Activated CD4-positive, alpha-beta T cell treated with anti-CD3 and anti-CD28 coated beads, Interleukin-2, amount 50 U/mL, for 1 hour (primary cell): ENCODE data around the gene PRKCZ.

Source experiments
- DNase-seq: peaks from one replicate; pipeline ENCODE4 v3.0.0-alpha.2; 2020

The PRKCZ gene

GRCh38 chr1:2163205-2163604 lies 113.0 kb downstream of the PRKCZ start:
- DNase-seq, result no peak

DNA sequence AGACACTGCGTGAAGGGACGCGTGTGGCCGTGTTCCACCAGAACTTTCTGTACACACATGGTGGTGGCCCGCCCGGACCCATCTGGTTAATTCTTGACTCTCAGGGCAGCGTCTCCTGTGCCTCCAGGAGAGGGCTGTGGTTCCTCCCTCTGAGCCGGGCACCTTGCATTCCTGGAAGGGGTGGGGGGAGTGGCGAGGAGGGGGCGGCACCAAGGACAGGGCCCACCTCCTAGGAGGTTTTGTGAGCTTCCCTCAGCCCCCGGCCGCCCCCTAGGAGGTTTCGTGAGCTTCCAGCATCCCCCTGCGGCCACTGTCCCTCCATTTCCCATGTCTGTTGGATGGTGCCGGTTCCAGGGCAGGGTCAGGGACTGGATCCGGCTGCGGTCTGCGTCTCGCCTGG lies 115.4 kb downstream of the PRKCZ start:
- no peak for DNase-seq

DNA sequence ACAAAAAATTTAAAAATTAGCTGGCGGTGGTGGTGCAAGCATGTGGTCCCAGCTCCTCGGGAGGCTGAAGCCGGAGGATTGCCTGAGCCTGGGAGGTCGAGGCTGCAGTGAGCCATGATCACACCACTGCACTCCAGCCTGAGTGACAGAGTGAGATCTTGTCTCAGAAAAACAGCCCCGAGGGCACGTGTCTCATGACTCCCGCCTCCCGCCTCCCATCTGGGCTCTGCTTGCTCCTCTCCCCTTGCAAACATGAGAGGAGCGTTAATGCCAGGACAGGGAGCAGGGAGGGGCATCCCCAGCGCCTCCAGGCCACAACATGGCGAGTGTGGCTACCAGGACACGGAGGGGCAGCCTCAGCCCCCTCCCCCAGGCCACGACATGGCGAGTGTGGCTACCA lies 116.0 kb downstream of the PRKCZ start:
- no peak for DNase-seq

DNA sequence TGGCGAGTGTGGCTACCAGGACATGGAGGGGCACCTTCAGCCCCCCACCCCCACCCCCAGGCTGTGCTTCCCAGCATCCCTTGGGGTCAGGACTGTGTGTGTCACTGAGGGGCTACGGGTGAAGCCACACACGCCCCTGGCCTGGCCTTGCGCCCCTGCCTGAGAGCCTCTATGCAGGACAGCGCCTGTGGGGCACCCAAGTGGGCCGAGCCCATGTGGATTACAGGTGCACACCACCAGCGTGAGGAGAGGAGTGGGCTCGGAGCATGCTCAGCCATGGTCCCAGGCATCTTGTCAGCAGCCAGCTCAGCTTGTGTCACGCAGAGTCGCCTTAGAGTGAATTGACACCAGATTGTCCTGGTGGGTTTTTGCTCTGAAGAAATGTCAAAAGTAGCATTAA lies 116.5 kb downstream of the PRKCZ start:
- DNase-seq, result no peak

- no peak for DNase-seq
Measured at GRCh38 chr1:2168090-2168489, 117.9 kb downstream of the PRKCZ start.

DNA sequence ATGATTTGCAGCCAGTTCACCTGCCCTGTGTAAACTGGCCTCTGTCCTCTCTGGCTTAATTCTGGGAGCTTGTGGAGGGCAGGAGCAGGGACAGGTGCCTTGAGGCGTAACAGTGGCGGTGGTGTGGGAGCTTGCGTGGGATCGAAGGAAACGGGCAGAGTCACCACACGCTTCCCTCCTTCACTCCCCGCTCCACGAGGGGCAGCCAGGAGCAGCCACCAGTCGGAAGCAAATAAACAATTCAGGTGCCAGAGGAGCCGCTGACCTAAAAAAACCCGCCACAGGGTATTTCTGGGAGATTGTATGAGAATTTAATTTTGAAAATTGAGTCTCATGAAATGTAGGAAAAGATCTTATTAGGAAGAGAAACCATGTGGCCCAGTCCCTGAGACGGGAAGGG lies 118.3 kb downstream of the PRKCZ start:
- DNase-seq, result no peak

DNA sequence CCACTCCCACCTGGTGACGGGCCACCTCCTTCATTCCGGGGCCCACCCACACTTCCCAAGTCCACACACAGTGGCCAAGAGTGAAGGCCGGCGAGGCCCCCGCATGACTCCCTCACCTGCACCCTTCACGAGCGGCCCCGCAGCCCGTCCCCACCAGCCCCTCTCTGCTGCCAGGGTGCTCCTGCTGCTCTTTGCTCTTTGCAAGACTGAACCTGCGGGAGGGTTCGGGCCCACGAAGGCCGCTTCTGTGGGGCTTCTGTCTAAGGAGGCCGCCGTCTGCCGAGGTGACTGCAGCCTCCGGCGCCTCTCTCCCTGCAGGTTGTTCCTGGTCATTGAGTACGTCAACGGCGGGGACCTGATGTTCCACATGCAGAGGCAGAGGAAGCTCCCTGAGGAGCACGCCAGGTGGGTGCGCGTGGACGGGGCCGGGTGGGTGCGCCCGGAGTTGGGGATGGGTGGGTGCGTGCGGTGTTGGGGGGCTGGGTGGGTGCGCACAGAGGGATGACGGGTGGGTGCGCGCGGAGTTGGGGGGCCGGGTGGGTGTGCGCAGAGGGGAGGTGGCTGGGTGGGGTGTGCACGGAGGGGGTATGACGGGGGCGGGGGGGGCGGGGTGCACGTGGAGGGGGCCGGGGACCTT lies 119.1 kb downstream of the PRKCZ start:
- no peak for DNase-seq

- no peak for DNase-seq
Measured at GRCh38 chr1:2170211-2170610, 120.0 kb downstream of the PRKCZ start.

- DNase-seq, result no peak
Measured at GRCh38 chr1:2172012-2172411, 121.8 kb downstream of the PRKCZ start.

DNA sequence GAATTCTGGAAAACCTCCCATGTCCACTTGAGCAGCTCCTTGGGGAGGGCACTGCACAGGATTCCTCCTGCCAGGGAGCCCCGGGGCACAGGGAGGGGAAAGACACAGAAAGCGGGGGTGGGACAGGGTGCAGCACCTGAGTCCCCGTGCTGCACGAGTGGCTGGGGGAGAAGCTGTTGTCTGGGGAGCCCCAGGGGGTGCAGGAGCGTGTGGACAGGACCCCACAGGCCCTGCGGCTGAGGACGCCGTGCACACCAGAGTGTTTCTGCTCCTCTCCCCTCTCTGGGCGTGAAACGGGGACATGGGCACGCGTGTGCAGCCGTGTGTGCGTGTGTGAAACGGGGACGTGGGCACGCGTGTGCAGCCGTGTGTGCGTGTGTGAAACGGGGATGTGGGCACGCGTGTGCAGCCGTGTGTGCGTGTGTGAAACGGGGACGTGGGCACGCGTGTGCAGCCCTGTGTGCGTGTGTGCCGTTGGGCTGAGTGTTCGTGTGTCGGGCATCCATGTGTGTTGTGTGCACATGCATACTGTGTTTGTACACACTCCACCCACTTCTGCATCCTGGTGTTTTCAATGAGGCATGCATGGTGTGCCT lies 122.4 kb downstream of the PRKCZ start:
- no peak for DNase-seq

- no peak for DNase-seq
Measured at GRCh38 chr1:2173546-2174347, 123.5 kb downstream of the PRKCZ start.

GRCh38 chr1:2174348-2175054 lies 124.3 kb downstream of the PRKCZ start:
- DNase-seq, result peak; percentile 29

- DNase-seq, result no peak
Measured at GRCh38 chr1:2175055-2175414, 124.8 kb downstream of the PRKCZ start.

DNA sequence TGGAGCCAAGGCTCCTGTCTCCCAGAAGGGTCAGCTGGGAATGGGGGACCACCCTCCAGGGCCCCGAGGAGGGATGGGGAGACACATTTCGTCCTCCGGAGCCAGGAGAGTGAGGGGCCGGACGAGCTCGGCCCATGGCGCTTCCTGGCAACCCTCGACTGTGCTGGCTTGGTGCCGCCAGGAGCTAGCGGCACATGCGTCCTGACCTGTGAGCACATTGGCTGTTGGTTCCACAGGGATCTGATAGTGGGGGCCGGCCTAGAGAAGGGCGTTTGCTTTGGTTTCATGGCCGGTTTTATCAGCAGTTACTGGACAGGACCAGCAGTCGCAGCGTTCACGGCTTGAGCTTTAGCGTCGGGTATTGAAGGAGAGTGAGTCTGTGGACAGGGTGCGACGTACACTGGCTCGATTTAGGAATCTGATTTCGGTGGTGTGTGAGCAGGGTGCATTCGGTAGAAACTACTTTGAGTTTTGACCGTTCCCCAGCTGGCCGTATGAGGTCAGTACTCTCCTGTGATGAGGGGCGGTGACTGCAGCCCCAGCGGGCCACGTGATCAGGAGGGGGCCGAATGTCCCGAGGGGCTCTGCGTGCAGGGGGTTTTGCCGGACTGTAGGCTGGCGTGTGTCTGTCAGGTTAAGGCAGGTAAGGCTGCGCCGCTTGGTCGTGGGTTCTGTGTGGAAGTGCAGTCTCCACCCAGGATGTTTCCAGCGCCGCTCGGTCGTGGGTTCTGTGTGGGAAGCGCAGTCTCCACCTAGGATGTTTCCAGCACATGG lies 125.7 kb downstream of the PRKCZ start:
- no peak for DNase-seq

GRCh38 chr1:2176615-2177014 lies 126.4 kb downstream of the PRKCZ start:
- DNase-seq, result no peak

DNA sequence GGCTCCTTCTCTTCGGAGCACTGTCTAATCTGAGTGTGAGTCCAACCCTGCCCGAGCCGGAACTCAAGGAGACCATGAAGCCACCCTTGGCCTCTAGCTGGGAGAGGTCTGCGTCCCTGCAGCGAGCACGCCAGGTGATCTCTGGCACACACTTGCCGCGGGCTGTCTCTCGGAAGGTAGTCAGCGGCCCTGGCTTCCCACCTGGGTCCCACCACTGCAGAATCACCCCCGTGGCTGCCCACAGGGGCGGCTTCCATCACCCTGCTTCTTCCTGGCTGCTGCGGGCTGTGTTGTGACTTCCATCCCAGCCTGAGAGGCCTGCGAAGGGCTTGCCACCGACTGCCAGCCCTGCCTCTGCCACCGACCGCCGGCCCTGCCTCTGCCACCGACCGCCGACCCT lies 127.3 kb downstream of the PRKCZ start:
- DNase-seq, result no peak

GRCh38 chr1:2177946-2178538 lies 127.8 kb downstream of the PRKCZ start:
- no peak for DNase-seq

DNA sequence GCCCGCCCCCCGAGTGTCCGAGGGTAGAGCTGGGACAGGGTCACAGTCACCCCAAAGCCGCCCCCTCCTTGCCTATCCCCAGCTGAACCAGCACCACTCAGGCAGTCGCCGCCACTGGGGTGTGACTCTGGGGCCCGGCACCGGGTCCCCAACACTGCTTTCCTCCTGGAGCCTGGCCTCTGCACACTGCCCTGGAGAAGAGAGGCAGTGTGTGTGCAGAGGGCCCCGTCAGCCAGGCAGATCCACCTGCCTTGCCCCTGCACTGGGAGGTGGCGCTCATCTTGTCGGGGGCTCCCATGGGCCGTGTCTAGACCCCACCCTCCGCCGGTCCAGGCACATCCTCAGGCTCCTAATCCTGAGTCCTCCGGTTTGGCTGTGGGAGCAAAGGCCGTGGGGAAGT lies 128.7 kb downstream of the PRKCZ start:
- DNase-seq, result no peak

DNA sequence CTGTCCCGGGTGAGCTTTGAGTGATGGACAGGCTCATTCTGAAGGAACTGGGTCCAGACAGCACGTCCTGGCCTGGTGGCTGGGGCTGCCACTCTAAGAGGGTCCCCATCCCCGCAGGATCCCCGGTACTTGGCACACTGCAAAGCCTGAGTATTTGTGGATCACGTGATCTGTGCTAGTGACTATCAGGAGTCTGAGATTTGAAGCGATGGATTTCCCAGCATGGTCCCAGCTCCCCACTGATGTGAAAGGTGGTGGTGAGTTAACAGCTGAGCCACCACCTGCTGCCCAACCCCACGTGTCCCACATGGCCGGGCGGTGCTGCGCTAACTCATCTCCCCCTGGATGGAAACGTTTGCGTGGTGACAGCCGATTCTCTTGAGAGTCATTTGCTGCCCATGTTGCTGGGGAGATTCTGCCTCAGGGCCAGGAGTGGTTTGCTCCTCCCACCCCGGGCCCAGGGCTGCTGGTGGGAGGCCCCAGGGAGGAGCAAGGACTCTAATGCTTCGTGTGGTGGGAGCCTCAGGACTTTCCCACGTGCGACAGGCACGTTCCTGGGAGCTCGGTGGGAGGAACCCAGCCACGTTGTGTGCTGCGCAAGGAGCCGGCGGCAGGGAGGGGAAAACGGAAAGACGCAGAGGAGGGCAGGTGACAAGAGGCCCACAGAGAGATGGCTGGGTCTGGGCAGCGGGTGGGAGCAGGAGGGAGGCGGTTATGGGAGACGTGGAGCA lies 129.2 kb downstream of the PRKCZ start:
- DNase-seq, result no peak

GRCh38 chr1:2180297-2181245 lies 130.4 kb downstream of the PRKCZ start:
- no peak for DNase-seq

DNA sequence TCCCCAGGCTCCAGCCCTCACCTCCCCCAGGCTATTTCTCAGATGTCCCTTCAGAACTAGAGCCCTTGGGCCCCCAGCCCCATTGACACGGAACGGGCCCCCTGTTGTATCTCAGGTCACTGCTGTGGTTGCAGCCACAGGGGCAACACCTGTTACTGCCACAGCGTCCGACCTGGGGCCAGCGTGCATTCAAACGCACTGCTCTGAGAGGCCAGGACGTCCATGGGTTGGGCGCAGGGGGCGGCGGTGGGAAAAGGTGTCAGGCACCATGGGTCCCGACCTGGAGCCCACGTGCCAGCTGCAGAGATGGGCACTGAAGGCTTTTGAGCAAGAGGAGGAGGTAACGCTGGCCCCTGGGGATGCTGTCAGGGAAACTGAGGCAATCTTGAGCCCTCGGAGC lies 131.1 kb downstream of the PRKCZ start:
- no peak for DNase-seq
